Astrocyte (in vitro differentiated cells and primary cell): Measurements from ENCODE around the gene SLC38A4. TPM values are rescaled to one million over a fixed set of nuclear protein-coding genes. Genes with fewer than 3 reads are reported as not detected.

ENCODE experiments used
- DNase-seq: peaks from one replicate; pipeline ENCODE4 v3.0.0-alpha.2; 2010; ENCODE audit warnings: low read depth
- FAIRE-seq: peaks from 2 replicates; lab custom pipeline; 2011; peaks lifted over from hg19 to GRCh38; lab: Jason Lieb, UNC
- H2AFZ ChIP-seq: 2 replicates; pipeline ENCODE4 v1.6.0; 2012; ENCODE audit warnings: low read depth, low read length, inconsistent platforms
- H3K27ac ChIP-seq: 2 replicates; pipeline ENCODE4 v1.5.1; 2011; ENCODE audit warnings: low read depth, low read length, inconsistent platforms
- H3K27me3 ChIP-seq: 2 replicates; pipeline ENCODE4 v1.6.0; 2011; ENCODE audit warnings: low read length, inconsistent platforms; ENCODE audit not compliant: insufficient read depth
- H3K36me3 ChIP-seq: 2 replicates; pipeline ENCODE4 v1.5.1; 2011; ENCODE audit warnings: low read length, inconsistent platforms; ENCODE audit not compliant: insufficient read depth
- H3K4me1 ChIP-seq: 2 replicates; pipeline ENCODE4 v1.5.1; 2011; ENCODE audit warnings: low read length, inconsistent platforms; ENCODE audit not compliant: insufficient read depth
- H3K4me2 ChIP-seq: 2 replicates; pipeline ENCODE4 v1.6.0; 2012; ENCODE audit warnings: low read length, inconsistent platforms
- H3K4me3 ChIP-seq: 2 replicates; pipeline ENCODE4 v1.5.1; 2011; ENCODE audit warnings: low read depth, mild to moderate bottlenecking, low read length, inconsistent platforms; ENCODE audit not compliant: insufficient read depth
- H3K79me2 ChIP-seq: 2 replicates; pipeline ENCODE4 v1.6.0; 2012; ENCODE audit warnings: mild to moderate bottlenecking, low read length, inconsistent platforms; ENCODE audit not compliant: insufficient read depth
- H3K9ac ChIP-seq: 2 replicates; pipeline ENCODE4 v1.6.0; 2012; ENCODE audit warnings: mild to moderate bottlenecking, low read length, inconsistent platforms
- H3K9me3 ChIP-seq: 2 replicates; pipeline ENCODE4 v1.5.1; 2012; ENCODE audit warnings: low read depth, mild to moderate bottlenecking, low read length, inconsistent platforms; ENCODE audit not compliant: insufficient read depth
- H4K20me1 ChIP-seq: 2 replicates; pipeline ENCODE4 v1.6.0; 2012; ENCODE audit warnings: low read length, inconsistent platforms; ENCODE audit not compliant: insufficient read depth
- H3K27ac Mint-ChIP-seq: one replicate; pipeline ENCODE4 v1.8.0; 2021; ENCODE audit warnings: mild to moderate bottlenecking, mixed read lengths; ENCODE audit not compliant: unreplicated experiment
- H3K27me3 Mint-ChIP-seq: one replicate; pipeline ENCODE4 v1.8.0; 2021; ENCODE audit warnings: low read depth, mixed read lengths; ENCODE audit not compliant: unreplicated experiment
- H3K36me3 Mint-ChIP-seq: one replicate; pipeline ENCODE4 v1.8.0; 2021; ENCODE audit warnings: low read depth, mixed read lengths; ENCODE audit not compliant: unreplicated experiment
- H3K4me1 Mint-ChIP-seq: one replicate; pipeline ENCODE4 v1.8.0; 2021; ENCODE audit warnings: low read depth, mixed read lengths; ENCODE audit not compliant: unreplicated experiment
- H3K4me3 Mint-ChIP-seq: one replicate; pipeline ENCODE4 v1.8.0; 2021; ENCODE audit warnings: mild to moderate bottlenecking, moderate library complexity, mixed read lengths; ENCODE audit not compliant: unreplicated experiment
- H3K9me3 Mint-ChIP-seq: one replicate; pipeline ENCODE4 v1.8.0; 2021; ENCODE audit warnings: mild to moderate bottlenecking, mixed read lengths; ENCODE audit not compliant: unreplicated experiment
- CTCF ChIP-seq: IDR thresholded peaks from 2 replicates; pipeline ENCODE4 v1.5.1; 2011; ENCODE audit warnings: low read depth, mild to moderate bottlenecking, inconsistent platforms, low read length, moderate library complexity; ENCODE audit not compliant: insufficient read depth
- EZH2 ChIP-seq: IDR thresholded peaks from 2 replicates; pipeline ENCODE4 v1.6.1; 2012; ENCODE audit warnings: mild to moderate bottlenecking, low read length, inconsistent platforms; ENCODE audit not compliant: insufficient read depth
- total RNA-seq: library from RNA; stranded (reverse); gene quantifications from 2 replicates; pipeline ENCODE4 v1.2.1, GENCODE V29; 2021

Gene SLC38A4
- total RNA-seq, 1 donor from 2014 or later = 1.6 TPM

- TF ChIP-seq CTCF (no peak), EZH2 (no peak)
- no peaks in the 10 kb centered on the region for H3K4me1 Mint-ChIP-seq
- H3K27me3 ChIP-seq = no peaks in the 10 kb centered on the region
- no peaks in the 10 kb centered on the region for H3K27me3 Mint-ChIP-seq
- no peaks in the 10 kb centered on the region for H3K36me3 ChIP-seq
- no peaks in the 10 kb centered on the region for H3K9me3 Mint-ChIP-seq
- no peak for DNase-seq
- no peaks in the 10 kb centered on the region for H3K36me3 Mint-ChIP-seq
- peaks cover 15% of the 10 kb centered on the region for H3K4me1 ChIP-seq
- no peaks in the 10 kb centered on the region for H3K79me2 ChIP-seq
- H3K4me2 ChIP-seq = no peak overlapping the region
- H4K20me1 ChIP-seq = no peaks in the 10 kb centered on the region
- no peak overlapping the region for H3K27ac ChIP-seq
- no peaks in the 10 kb centered on the region for H3K9me3 ChIP-seq
- H3K27ac Mint-ChIP-seq = no peak overlapping the region
- no peak overlapping the region for H3K9ac ChIP-seq
- H2AFZ ChIP-seq = no peak overlapping the region
- H3K4me3 ChIP-seq = no peak overlapping the region
- FAIRE-seq = no peak
- no peak overlapping the region for H3K4me3 Mint-ChIP-seq
Observed at GRCh38 chr12:46785382-46785781, 40.4 kb downstream of the SLC38A4 start.

- Mint-ChIP-seq H3K36me3 (no peaks in the 10 kb centered on the region), H3K4me1 (no peaks in the 10 kb centered on the region), H3K27me3 (no peaks in the 10 kb centered on the region), H3K4me3 (no peak overlapping the region), H3K27ac (no peak overlapping the region), H3K9me3 (no peaks in the 10 kb centered on the region)
- H3K4me1 ChIP-seq = peaks cover 15% of the 10 kb centered on the region
- H3K36me3 ChIP-seq = no peaks in the 10 kb centered on the region
- H3K4me3 ChIP-seq = no peak overlapping the region
- no peaks in the 10 kb centered on the region for H4K20me1 ChIP-seq
- TF ChIP-seq EZH2 (no peak), CTCF (no peak)
- no peak overlapping the region for H3K4me2 ChIP-seq
- no peak for DNase-seq
- no peak overlapping the region for H3K27ac ChIP-seq
- H2AFZ ChIP-seq = no peak overlapping the region
- no peaks in the 10 kb centered on the region for H3K79me2 ChIP-seq
- H3K9ac ChIP-seq = no peak overlapping the region
- H3K27me3 ChIP-seq = no peaks in the 10 kb centered on the region
- FAIRE-seq = no peak
- H3K9me3 ChIP-seq = no peaks in the 10 kb centered on the region
Observed at GRCh38 chr12:46783871-46784270, 41.9 kb downstream of the SLC38A4 start.

GRCh38 chr12:46779879-46780278, 45.9 kb downstream of the SLC38A4 start:
- no peaks in the 10 kb centered on the region for H4K20me1 ChIP-seq
- no peaks in the 10 kb centered on the region for H3K9me3 Mint-ChIP-seq
- no peaks in the 10 kb centered on the region for H3K36me3 Mint-ChIP-seq
- H3K9me3 ChIP-seq = no peaks in the 10 kb centered on the region
- H3K27me3 ChIP-seq = no peaks in the 10 kb centered on the region
- FAIRE-seq (no peak), DNase-seq (no peak)
- H3K4me1 ChIP-seq = no peaks in the 10 kb centered on the region
- H3K27me3 Mint-ChIP-seq = no peaks in the 10 kb centered on the region
- H3K79me2 ChIP-seq = no peaks in the 10 kb centered on the region
- TF ChIP-seq EZH2 (no peak), CTCF (no peak)
- H3K9ac ChIP-seq = no peak overlapping the region
- H2AFZ ChIP-seq = no peak overlapping the region
- H3K4me2 ChIP-seq = no peak overlapping the region
- no peak overlapping the region for H3K4me3 ChIP-seq
- no peak overlapping the region for H3K27ac ChIP-seq
- H3K4me3 Mint-ChIP-seq = no peak overlapping the region
- H3K27ac Mint-ChIP-seq = no peak overlapping the region
- no peaks in the 10 kb centered on the region for H3K36me3 ChIP-seq
- no peaks in the 10 kb centered on the region for H3K4me1 Mint-ChIP-seq
